Mesenchymal stem cell (in vitro differentiated cells and primary cell): ENCODE data around the gene TRIM69.
A peak's percentile ranks its signal among the peaks of the same experiment; 100 is the strongest.
"Not testable (repeated sequence)": the region's sequence is repeated elsewhere in the genome, so short reads cannot be mapped to it uniquely, and the experiment has no call there.

Experiments
- DNase-seq: peaks from one replicate; pipeline ENCODE4 v3.0.0-alpha.2; 2013
- H2AFZ ChIP-seq: one replicate; pipeline ENCODE4 v1.6.1; 2013; ENCODE audit warnings: low read depth, mild to moderate bottlenecking, control low read depth, inconsistent platforms, low read length, moderate library complexity
- H2AK5ac ChIP-seq: 2 replicates; pipeline ENCODE4 v1.6.1; 2013; ENCODE audit warnings: low read length, moderate library complexity, mild to moderate bottlenecking, inconsistent platforms; ENCODE audit not compliant: severe bottlenecking
- H2BK120ac ChIP-seq: one replicate; pipeline ENCODE4 v1.6.1; 2013; ENCODE audit warnings: low read depth, mild to moderate bottlenecking, inconsistent platforms, low read length, moderate library complexity
- H2BK12ac ChIP-seq, 2 experiments: one replicate each; pipeline ENCODE4 v1.6.1; 2013; ENCODE audit warnings: inconsistent platforms in 2 of 2, low read length in 2 of 2, mild to moderate bottlenecking in 2 of 2, moderate library complexity in 2 of 2, control low read depth in 1 of 2
- H2BK15ac ChIP-seq: one replicate; pipeline ENCODE4 v1.6.1; 2013; ENCODE audit warnings: mild to moderate bottlenecking, low read depth, inconsistent platforms; ENCODE audit not compliant: poor library complexity, severe bottlenecking
- H2BK5ac ChIP-seq: 2 replicates; pipeline ENCODE4 v1.6.1; 2013; ENCODE audit warnings: low read depth, mild to moderate bottlenecking, low read length, control low read depth, inconsistent platforms; ENCODE audit not compliant: poor library complexity, severe bottlenecking
- H3K14ac ChIP-seq, 2 experiments: one replicate each; pipeline ENCODE4 v1.6.1; 2013; ENCODE audit warnings: inconsistent platforms in 2 of 2, low read length in 2 of 2, control low read depth in 1 of 2, mild to moderate bottlenecking in 1 of 2, moderate library complexity in 1 of 2
- H3K18ac ChIP-seq, 2 experiments: one replicate each; pipeline ENCODE4 v1.6.1; 2013; ENCODE audit warnings: inconsistent platforms in 2 of 2, low read length in 2 of 2, control low read depth in 1 of 2, low read depth in 1 of 2, mild to moderate bottlenecking in 1 of 2
- H3K23ac ChIP-seq, 2 experiments: one replicate each; pipeline ENCODE4 v1.6.1; 2013; ENCODE audit warnings: inconsistent platforms in 2 of 2, low read length in 2 of 2, mild to moderate bottlenecking in 2 of 2, moderate library complexity in 2 of 2, control low read depth in 1 of 2
- H3K27ac ChIP-seq: 2 replicates; pipeline ENCODE4 v1.5.1; 2013; ENCODE audit warnings: mild to moderate bottlenecking, moderate library complexity, low read length, control low read depth, inconsistent platforms; ENCODE audit not compliant: poor library complexity, severe bottlenecking
- H3K27me3 ChIP-seq, 2 experiments: 2 replicates each; pipeline versions ENCODE4 v1.6.1 to v1.7.0; 2013; ENCODE audit warnings: low read length in 2 of 2, mild to moderate bottlenecking in 2 of 2, moderate library complexity in 2 of 2, control low read depth in 1 of 2, inconsistent platforms in 1 of 2; ENCODE audit not compliant: control insufficient read depth in 1 of 2, insufficient read depth in 1 of 2
- H3K36me3 ChIP-seq, 2 experiments: 2 replicates each; pipeline versions ENCODE4 v1.6.1 to v1.7.0; 2013; ENCODE audit warnings: low read length in 2 of 2, control low read depth in 1 of 2, inconsistent platforms in 1 of 2, low read depth in 1 of 2, mild to moderate bottlenecking in 1 of 2; ENCODE audit not compliant: insufficient read depth in 2 of 2, control insufficient read depth in 1 of 2
- H3K4ac ChIP-seq, 2 experiments: one replicate each; pipeline ENCODE4 v1.6.1; 2013; ENCODE audit warnings: inconsistent platforms in 2 of 2, low read length in 2 of 2, mild to moderate bottlenecking in 2 of 2, moderate library complexity in 2 of 2, control low read depth in 1 of 2, low read depth in 1 of 2
- H3K4me1 ChIP-seq: 2 replicates; pipeline ENCODE4 v1.6.1; 2013; ENCODE audit warnings: low read depth, low read length, control low read depth; ENCODE audit not compliant: control insufficient read depth, insufficient read depth
- H3K4me2 ChIP-seq: 2 replicates; pipeline ENCODE4 v1.6.1; 2013; ENCODE audit warnings: low read length, mild to moderate bottlenecking, inconsistent platforms; ENCODE audit not compliant: poor library complexity, severe bottlenecking
- H3K4me3 ChIP-seq, 2 experiments: 2 replicates each; pipeline versions ENCODE4 v1.5.1 to v1.7.0; 2013; ENCODE audit warnings: low read length in 2 of 2, mild to moderate bottlenecking in 2 of 2, control low read depth in 1 of 2, low read depth in 1 of 2; ENCODE audit not compliant: insufficient read depth in 1 of 2
- H3K79me1 ChIP-seq: replicated peaks from 2 replicates; pipeline ENCODE4 v1.6.1; 2013; ENCODE audit warnings: mild to moderate bottlenecking, control low read depth, low read length, inconsistent platforms; ENCODE audit not compliant: poor library complexity, severe bottlenecking
- H3K9ac ChIP-seq: 2 replicates; pipeline ENCODE4 v1.7.0; 2013; ENCODE audit warnings: mild to moderate bottlenecking, low read length, moderate library complexity
- H3K9me3 ChIP-seq: 2 replicates; pipeline ENCODE4 v1.7.0; 2013; ENCODE audit warnings: mild to moderate bottlenecking, low read length; ENCODE audit not compliant: control insufficient read depth
- H4K8ac ChIP-seq: one replicate; pipeline ENCODE4 v1.6.1; 2013; ENCODE audit warnings: inconsistent platforms, mild to moderate bottlenecking, low read length, moderate library complexity
- H4K91ac ChIP-seq: one replicate; pipeline ENCODE4 v1.6.1; 2013; ENCODE audit warnings: mild to moderate bottlenecking, low read length, inconsistent platforms
- WGBS: methylation state at CpG from one replicate; pipeline ENCODE4 v1.1.7; 2013; ENCODE audit warnings: mixed read lengths; 5-methylcytosine and 5-hydroxymethylcytosine counted together

The TRIM69 gene

DNA sequence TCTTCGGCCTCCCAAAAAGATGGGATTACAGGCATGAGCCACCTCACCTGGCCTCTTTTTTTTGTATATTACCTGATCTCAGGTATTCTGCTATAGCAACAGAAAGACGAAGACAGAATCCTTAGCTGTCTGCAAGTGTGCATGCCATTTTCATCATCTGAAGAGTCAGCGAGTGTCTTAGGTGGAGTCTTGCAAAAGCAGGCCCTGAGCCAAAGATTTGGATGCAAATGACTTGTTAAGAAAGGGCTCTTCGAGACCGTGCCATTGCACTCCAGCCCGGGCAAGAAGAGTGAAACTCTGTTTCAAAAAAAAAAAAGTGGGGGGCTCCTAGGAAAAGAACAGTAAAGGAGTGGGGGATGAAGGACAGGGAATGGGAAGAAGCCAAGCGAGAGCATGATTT is 10.2 kb upstream of the TRIM69 start:
- no peaks in the 10 kb centered on the region for H3K9me3 ChIP-seq
- no peak overlapping the region for H3K4me2 ChIP-seq
- no peak overlapping the region for H4K91ac ChIP-seq
- no peak for DNase-seq
- no peak overlapping the region for H3K14ac ChIP-seq
- H3K4me3 ChIP-seq = peak overlapping the region in 1 of 2 experiments; percentile 60
- H2BK5ac ChIP-seq = no peak overlapping the region
- H2AFZ ChIP-seq = peak overlapping the region; percentile 29
- peak overlapping the region; percentile 73 for H4K8ac ChIP-seq
- H2AK5ac ChIP-seq = no peak overlapping the region
- peak overlapping the region; percentile 6 to 67 for H3K18ac ChIP-seq
- H2BK120ac ChIP-seq = peak overlapping the region; percentile 1
- no peak overlapping the region for H2BK12ac ChIP-seq
- H3K23ac ChIP-seq = no peak overlapping the region
- H3K36me3 ChIP-seq = no peaks in the 10 kb centered on the region
- peak overlapping the region; percentile 81 for H3K27ac ChIP-seq
- peak overlapping the region; percentile 97 for H3K9ac ChIP-seq
- 85% methylated on average over 7 of the region's 7 CpGs for WGBS
- peaks cover 5% of the 10 kb centered on the region for H3K79me1 ChIP-seq
- H3K4ac ChIP-seq = peak overlapping the region in 1 of 2 experiments; percentile 12
- H3K4me1 ChIP-seq = peaks cover 7% of the 10 kb centered on the region
- H2BK15ac ChIP-seq = no peak overlapping the region
- no peaks in the 10 kb centered on the region for H3K27me3 ChIP-seq

DNA sequence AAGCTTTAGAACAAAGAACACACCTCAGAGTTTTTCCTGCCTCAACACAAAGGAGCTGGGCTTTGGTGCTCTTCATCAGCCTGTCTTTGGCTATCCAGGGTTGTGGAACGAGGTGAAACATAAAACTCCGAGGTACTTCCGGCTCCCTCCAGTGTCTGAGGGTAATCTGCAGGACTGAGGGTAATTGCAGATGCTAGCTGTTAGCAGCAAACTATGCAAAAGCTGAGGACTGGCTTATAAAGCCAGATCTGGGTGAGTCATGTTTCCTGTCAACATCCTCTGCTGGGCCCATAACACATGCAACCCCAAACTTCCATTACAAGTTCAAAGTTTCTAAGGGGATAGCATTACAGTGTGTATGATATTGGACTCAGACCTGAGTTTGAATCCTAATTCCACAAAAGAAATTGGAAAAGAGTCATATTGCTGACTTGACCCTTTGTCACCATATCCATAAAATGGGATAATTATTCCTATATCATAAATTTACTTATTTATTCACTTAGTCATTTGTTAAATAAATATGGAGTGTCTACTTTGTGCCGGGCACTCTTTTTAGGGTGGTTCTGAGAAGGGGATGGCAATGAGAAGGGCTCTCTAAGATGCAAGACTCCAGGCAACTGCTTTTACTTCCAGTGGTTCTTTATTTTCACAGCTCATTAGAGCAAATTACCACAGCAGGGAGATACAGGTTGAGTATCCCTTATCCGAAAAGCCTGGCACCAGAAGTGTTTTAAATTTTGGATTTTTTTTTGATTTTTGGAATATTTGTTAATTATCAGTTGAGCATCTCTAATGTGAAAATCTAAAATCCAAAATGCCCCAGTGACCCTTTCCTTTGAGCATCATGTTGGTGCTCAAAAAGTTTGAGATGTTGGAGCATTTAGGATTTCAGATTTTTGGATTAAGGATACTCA is 9.5 kb upstream of the TRIM69 start:
- Histone ChIP-seq H3K79me1 (peaks cover 9% of the 10 kb centered on the region), H3K23ac (no peak overlapping the region), H3K4me2 (no peak overlapping the region), H3K14ac (no peak overlapping the region), H2BK12ac (no peak overlapping the region), H2BK5ac (no peak overlapping the region), H2AK5ac (no peak overlapping the region), H2BK15ac (no peak overlapping the region), H3K4ac (peak overlapping the region in 1 of 2 experiments; percentile 12), H4K91ac (no peak overlapping the region), H2AFZ (peak overlapping the region; percentile 29), H3K4me3 (peak overlapping the region in 1 of 2 experiments; percentile 60), H3K36me3 (peaks cover 0 to 6% of the 10 kb centered on the region in 2 experiments), H3K9me3 (no peaks in the 10 kb centered on the region), H3K4me1 (peaks cover 7% of the 10 kb centered on the region), H3K27ac (peak overlapping the region; percentile 81), H4K8ac (peak overlapping the region; percentile 73), H3K18ac (peak overlapping the region; percentile 6 to 67), H2BK120ac (no peak overlapping the region), H3K27me3 (no peaks in the 10 kb centered on the region), H3K9ac (peak overlapping the region; percentile 97)
- peak; percentile 96 for DNase-seq
- WGBS = 25% methylated on average over 5 of the region's 5 CpGs

DNA sequence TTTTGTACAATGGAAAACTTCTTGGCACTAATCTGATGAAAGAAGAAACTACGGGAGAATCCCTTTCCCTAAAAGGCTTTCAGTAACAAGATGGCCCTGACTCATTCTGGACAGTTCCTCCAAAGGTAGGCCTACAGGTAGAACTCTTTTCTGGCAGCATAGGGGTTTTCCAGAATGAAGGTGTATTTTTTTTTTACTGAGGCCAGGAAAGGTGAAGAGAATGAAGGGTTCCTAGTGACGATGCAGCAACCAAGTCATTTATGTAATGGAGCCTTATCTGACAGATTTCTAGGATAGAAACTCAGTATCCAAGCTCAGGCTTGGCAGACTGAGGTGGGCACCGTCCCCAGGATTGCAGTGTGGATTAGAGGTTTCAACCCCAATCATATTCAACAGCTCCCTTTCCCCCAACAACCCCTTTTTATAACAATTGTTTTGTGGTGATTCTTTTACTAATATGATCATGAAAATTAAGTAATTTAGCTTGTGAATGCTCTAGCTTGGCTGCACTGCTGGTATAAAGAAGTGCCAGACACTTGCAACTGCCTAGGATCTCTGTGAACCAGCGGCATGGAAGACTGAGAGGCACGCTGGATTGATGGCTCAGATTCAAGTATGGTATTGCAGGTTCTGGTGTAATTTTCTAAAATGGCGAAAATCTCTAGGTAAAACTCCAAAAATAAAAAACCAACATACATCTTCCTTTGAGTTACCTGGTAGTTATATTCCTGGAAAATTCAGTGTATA is 8.7 kb upstream of the TRIM69 start:
- H2BK5ac ChIP-seq = no peak overlapping the region
- H3K4me1 ChIP-seq = peaks cover 7% of the 10 kb centered on the region
- H3K27ac ChIP-seq = peak overlapping the region; percentile 81
- WGBS = 95% methylated on average over 3 of the region's 6 CpGs
- H3K4ac ChIP-seq = no peak overlapping the region
- H3K4me3 ChIP-seq = peak overlapping the region in 1 of 2 experiments; percentile 94
- no peak overlapping the region for H3K23ac ChIP-seq
- no peak overlapping the region for H2AK5ac ChIP-seq
- H3K79me1 ChIP-seq = peaks cover 9% of the 10 kb centered on the region
- no peak overlapping the region for H4K91ac ChIP-seq
- no peak overlapping the region for H2BK120ac ChIP-seq
- no peak overlapping the region for H2BK15ac ChIP-seq
- H3K36me3 ChIP-seq = peaks cover 0 to 15% of the 10 kb centered on the region in 2 experiments
- peak overlapping the region in 1 of 2 experiments; percentile 46 for H3K18ac ChIP-seq
- H2BK12ac ChIP-seq = peak overlapping the region; percentile 29 to 87
- no peak overlapping the region for H4K8ac ChIP-seq
- DNase-seq = no peak
- H3K9me3 ChIP-seq = no peaks in the 10 kb centered on the region
- H3K4me2 ChIP-seq = no peak overlapping the region
- no peak overlapping the region for H2AFZ ChIP-seq
- H3K9ac ChIP-seq = peak overlapping the region; percentile 97
- H3K27me3 ChIP-seq = no peaks in the 10 kb centered on the region
- H3K14ac ChIP-seq = no peak overlapping the region

DNA sequence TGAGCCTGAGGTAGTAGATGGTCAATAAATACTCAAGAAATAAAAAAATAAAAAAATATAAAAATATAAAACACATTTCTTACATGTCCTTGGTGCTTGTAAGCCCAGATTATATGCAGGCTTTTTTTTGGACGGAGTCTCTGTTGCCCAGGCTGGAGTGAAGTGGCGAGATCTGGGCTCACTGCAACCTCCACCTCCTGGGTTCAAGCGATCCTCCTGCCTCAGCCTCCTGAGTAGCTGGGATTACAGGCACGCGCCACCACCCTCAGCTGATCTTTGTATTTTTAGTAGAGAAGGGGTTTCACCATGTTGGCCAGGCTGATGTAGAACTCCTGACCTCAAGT is 8.1 kb upstream of the TRIM69 start:
- not testable (repeated sequence) for H2AK5ac ChIP-seq, H3K9me3 ChIP-seq, H4K91ac ChIP-seq, H2BK5ac ChIP-seq, H3K18ac ChIP-seq, H2BK15ac ChIP-seq, H3K4ac ChIP-seq, H2AFZ ChIP-seq, H4K8ac ChIP-seq, DNase-seq, H3K23ac ChIP-seq, H3K4me1 ChIP-seq, H2BK12ac ChIP-seq, H3K79me1 ChIP-seq, H2BK120ac ChIP-seq, H3K27me3 ChIP-seq, H3K14ac ChIP-seq
- peak overlapping the region in 1 of 2 experiments; percentile 94 for H3K4me3 ChIP-seq
- peak overlapping the region; percentile 93 for H3K27ac ChIP-seq
- H3K4me2 ChIP-seq = peak overlapping the region; percentile 11
- H3K9ac ChIP-seq = peak overlapping the region; percentile 97
- WGBS = 60% methylated on average over 5 of the region's 5 CpGs
- H3K36me3 ChIP-seq = peaks cover 0 to 15% of the 10 kb centered on the region in 2 experiments
